Liver (tissue), 3 donors: ENCODE data around the gene NEUROD4.

Experiments
- FOXA2 ChIP-seq: IDR thresholded peaks from 2 replicates; pipeline ENCODE4 v1.6.1; 2016; ENCODE audit warnings: antibody characterized with exemption
- GABPA ChIP-seq, 2 donors: IDR thresholded peaks in 1 of 2; conservative IDR thresholded peaks in 1 of 2; 2 replicates each; pipeline ENCODE4 v1.6.1; 2016; ENCODE audit warnings: antibody characterized with exemption in 2 of 2, mild to moderate bottlenecking in 1 of 2, moderate library complexity in 1 of 2
- JUND ChIP-seq, 2 donors: IDR thresholded peaks; 2 replicates each; pipeline ENCODE4 v1.6.1; 2016; ENCODE audit warnings: antibody characterized with exemption in 2 of 2
- NR2F2 ChIP-seq: IDR thresholded peaks from 2 replicates; pipeline ENCODE4 v1.6.1; 2016; ENCODE audit warnings: antibody characterized with exemption
- RAD21 ChIP-seq, 2 donors: IDR thresholded peaks; 2 replicates each; pipeline ENCODE4 v1.6.1; 2016; ENCODE audit warnings: antibody characterized with exemption in 2 of 2, mild to moderate bottlenecking in 2 of 2
- SP1 ChIP-seq: IDR thresholded peaks from 2 replicates; pipeline ENCODE4 v1.6.1; 2018; ENCODE audit warnings: antibody characterized with exemption, mild to moderate bottlenecking
- TAF1 ChIP-seq: conservative IDR thresholded peaks from 2 replicates; pipeline ENCODE4 v1.6.1; 2016; ENCODE audit warnings: antibody characterized with exemption, mild to moderate bottlenecking
- YY1 ChIP-seq: IDR thresholded peaks from 2 replicates; pipeline ENCODE4 v1.6.1; 2016; ENCODE audit warnings: antibody characterized with exemption, mild to moderate bottlenecking
- TF ChIP-seq, protein P1 (sequence below): IDR thresholded peaks from 2 replicates; pipeline ENCODE4 v1.6.1; 2016; ENCODE audit warnings: antibody characterized with exemption, mild to moderate bottlenecking
- TF ChIP-seq, protein P2 (sequence below): fragments of 150-350 bp; IDR thresholded peaks from 2 replicates; pipeline ENCODE4 v1.5.1; 2017; ENCODE audit warnings: improper control_type of control experiment, low read depth, low read length; ENCODE audit not compliant: missing input control
- TF ChIP-seq, protein P3 (sequence below): IDR thresholded peaks from 2 replicates; pipeline ENCODE4 v1.6.1; 2016; ENCODE audit warnings: antibody characterized with exemption
- TF ChIP-seq, protein P4 (sequence below): IDR thresholded peaks from 2 replicates; pipeline ENCODE4 v1.6.1; 2016; ENCODE audit warnings: antibody characterized with exemption
- donor health status: healthy.
- donor health status: healthy.

DNA sequence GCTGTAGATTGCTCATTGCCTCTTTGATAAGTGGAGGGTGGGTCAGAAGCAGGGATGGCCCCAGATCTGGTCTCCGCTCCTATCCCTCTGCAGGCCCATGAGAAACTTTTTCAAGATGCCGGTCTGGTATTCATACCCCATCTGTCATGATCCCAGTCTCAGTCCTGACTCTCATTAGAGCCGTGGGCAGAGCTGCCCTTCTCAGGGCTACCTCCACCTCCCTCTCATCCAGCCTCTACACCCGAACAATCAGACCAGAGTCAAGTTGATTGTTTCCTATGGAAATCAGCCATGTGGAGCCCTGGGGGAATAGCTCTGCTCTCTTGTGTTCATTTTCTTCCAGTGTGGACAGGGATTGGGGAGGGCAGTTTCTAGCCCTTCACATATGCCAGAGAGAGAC, 45.8 kb downstream of the NEUROD4 start:
- TF ChIP-seq, protein P1, sequence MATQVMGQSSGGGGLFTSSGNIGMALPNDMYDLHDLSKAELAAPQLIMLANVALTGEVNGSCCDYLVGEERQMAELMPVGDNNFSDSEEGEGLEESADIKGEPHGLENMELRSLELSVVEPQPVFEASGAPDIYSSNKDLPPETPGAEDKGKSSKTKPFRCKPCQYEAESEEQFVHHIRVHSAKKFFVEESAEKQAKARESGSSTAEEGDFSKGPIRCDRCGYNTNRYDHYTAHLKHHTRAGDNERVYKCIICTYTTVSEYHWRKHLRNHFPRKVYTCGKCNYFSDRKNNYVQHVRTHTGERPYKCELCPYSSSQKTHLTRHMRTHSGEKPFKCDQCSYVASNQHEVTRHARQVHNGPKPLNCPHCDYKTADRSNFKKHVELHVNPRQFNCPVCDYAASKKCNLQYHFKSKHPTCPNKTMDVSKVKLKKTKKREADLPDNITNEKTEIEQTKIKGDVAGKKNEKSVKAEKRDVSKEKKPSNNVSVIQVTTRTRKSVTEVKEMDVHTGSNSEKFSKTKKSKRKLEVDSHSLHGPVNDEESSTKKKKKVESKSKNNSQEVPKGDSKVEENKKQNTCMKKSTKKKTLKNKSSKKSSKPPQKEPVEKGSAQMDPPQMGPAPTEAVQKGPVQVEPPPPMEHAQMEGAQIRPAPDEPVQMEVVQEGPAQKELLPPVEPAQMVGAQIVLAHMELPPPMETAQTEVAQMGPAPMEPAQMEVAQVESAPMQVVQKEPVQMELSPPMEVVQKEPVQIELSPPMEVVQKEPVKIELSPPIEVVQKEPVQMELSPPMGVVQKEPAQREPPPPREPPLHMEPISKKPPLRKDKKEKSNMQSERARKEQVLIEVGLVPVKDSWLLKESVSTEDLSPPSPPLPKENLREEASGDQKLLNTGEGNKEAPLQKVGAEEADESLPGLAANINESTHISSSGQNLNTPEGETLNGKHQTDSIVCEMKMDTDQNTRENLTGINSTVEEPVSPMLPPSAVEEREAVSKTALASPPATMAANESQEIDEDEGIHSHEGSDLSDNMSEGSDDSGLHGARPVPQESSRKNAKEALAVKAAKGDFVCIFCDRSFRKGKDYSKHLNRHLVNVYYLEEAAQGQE, result no peak
- TF ChIP-seq, protein P2, sequence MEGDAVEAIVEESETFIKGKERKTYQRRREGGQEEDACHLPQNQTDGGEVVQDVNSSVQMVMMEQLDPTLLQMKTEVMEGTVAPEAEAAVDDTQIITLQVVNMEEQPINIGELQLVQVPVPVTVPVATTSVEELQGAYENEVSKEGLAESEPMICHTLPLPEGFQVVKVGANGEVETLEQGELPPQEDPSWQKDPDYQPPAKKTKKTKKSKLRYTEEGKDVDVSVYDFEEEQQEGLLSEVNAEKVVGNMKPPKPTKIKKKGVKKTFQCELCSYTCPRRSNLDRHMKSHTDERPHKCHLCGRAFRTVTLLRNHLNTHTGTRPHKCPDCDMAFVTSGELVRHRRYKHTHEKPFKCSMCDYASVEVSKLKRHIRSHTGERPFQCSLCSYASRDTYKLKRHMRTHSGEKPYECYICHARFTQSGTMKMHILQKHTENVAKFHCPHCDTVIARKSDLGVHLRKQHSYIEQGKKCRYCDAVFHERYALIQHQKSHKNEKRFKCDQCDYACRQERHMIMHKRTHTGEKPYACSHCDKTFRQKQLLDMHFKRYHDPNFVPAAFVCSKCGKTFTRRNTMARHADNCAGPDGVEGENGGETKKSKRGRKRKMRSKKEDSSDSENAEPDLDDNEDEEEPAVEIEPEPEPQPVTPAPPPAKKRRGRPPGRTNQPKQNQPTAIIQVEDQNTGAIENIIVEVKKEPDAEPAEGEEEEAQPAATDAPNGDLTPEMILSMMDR, result no peak
- TF ChIP-seq RAD21 (IDR thresholded peaks at IDR 0.05) (no peak), YY1 (no peak), SP1 (no peak), JUND (IDR thresholded peaks at IDR 0.05) (no peak), GABPA (IDR thresholded peaks at IDR 0.05 in 1 of 2, conservative IDR thresholded peaks at IDR 0.05 in 1 of 2) (no peak), FOXA2 (no peak), TAF1 (no peak), NR2F2 (no peak)
- TF ChIP-seq, protein P3, sequence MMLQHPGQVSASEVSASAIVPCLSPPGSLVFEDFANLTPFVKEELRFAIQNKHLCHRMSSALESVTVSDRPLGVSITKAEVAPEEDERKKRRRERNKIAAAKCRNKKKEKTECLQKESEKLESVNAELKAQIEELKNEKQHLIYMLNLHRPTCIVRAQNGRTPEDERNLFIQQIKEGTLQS, result no peak
- TF ChIP-seq, protein P4, sequence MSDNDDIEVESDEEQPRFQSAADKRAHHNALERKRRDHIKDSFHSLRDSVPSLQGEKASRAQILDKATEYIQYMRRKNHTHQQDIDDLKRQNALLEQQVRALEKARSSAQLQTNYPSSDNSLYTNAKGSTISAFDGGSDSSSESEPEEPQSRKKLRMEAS, result no peak
